Neural crest cell (in vitro differentiated cells): Measurements from ENCODE around the gene PECR. TPM values are rescaled to one million over a fixed set of nuclear protein-coding genes. Genes with fewer than 3 reads are reported as not detected.
"Not testable (repeated sequence)": the region's sequence is repeated elsewhere in the genome, so short reads cannot be mapped to it uniquely, and the experiment has no call there.

Experiments used
- DNase-seq: peaks from one replicate; pipeline ENCODE4 v3.0.0; 2021; ENCODE audit warnings: low read depth, mixed read lengths, low spot score
- H3K27ac Mint-ChIP-seq: one replicate; pipeline ENCODE4 v1.8.0; 2021; ENCODE audit warnings: mild to moderate bottlenecking, mixed read lengths; ENCODE audit not compliant: unreplicated experiment
- H3K27me3 Mint-ChIP-seq: 2 replicates; pipeline ENCODE4 v1.8.0; 2021; ENCODE audit warnings: low read depth, mild to moderate bottlenecking, mixed read lengths
- H3K36me3 Mint-ChIP-seq: 2 replicates; pipeline ENCODE4 v1.8.0; 2021; ENCODE audit warnings: low read depth, mild to moderate bottlenecking, mixed read lengths
- H3K4me1 Mint-ChIP-seq: 2 replicates; pipeline ENCODE4 v1.8.0; 2021; ENCODE audit warnings: mixed read lengths
- H3K4me3 Mint-ChIP-seq: one replicate; pipeline ENCODE4 v1.8.0; 2021; ENCODE audit warnings: mild to moderate bottlenecking, mixed read lengths
- H3K9me3 Mint-ChIP-seq: 2 replicates; pipeline ENCODE4 v1.8.0; 2021; ENCODE audit warnings: mixed read lengths
- CTCF ChIP-seq: fragments of 200-600 bp; sonication (generic); conservative IDR thresholded peaks from 2 replicates; pipeline ENCODE4 v1.5.0; 2021; ENCODE audit warnings: antibody characterized with exemption, mild to moderate bottlenecking
- total RNA-seq: library from RNA; stranded (reverse); gene quantifications from 2 replicates; pipeline ENCODE4 v1.2.1, GENCODE V29; 2021

PECR gene
- total RNA-seq, 1 donor from 2014 or later: 18.2 TPM

- TF ChIP-seq CTCF: no peak
- H3K4me3 Mint-ChIP-seq: peak overlapping the region; percentile 86
- H3K27ac Mint-ChIP-seq: no peak overlapping the region
Measured at GRCh38 chr2:216014006-216014405, 67.6 kb downstream of the PECR start.

GRCh38 chr2:216013080-216013909 is 68.3 kb downstream of the PECR start, which contains the start of gene MREG:
TSS of gene MREG (minus strand) at chr2:216013551. CDS start at chr2:216013327, 224 bp downstream.
- TF ChIP-seq CTCF: peak; percentile 74
- H3K4me1 Mint-ChIP-seq: peaks cover 23% of the 10 kb centered on the region
- H3K9me3 Mint-ChIP-seq: no peaks in the 10 kb centered on the region
- H3K27me3 Mint-ChIP-seq: no peaks in the 10 kb centered on the region
- DNase-seq: peak; percentile 85
- H3K36me3 Mint-ChIP-seq: no peaks in the 10 kb centered on the region
- peak within 1 kb of the TSS; percentile 28 for H3K27ac Mint-ChIP-seq
- peak within 1 kb of the TSS; percentile 87 for H3K4me3 Mint-ChIP-seq

More at GRCh38 chr2:216014006-216014405, 67.6 kb downstream of the PECR start:
- H3K4me1 Mint-ChIP-seq: peaks cover 20% of the 10 kb centered on the region
- H3K27me3 Mint-ChIP-seq: no peaks in the 10 kb centered on the region
- no peak for DNase-seq
- H3K36me3 Mint-ChIP-seq: peaks cover 2% of the 10 kb centered on the region
- no peaks in the 10 kb centered on the region for H3K9me3 Mint-ChIP-seq

- DNase-seq: no peak
- H3K9me3 Mint-ChIP-seq: no peaks in the 10 kb centered on the region
- no peaks in the 10 kb centered on the region for H3K36me3 Mint-ChIP-seq
- no peak overlapping the region for H3K27ac Mint-ChIP-seq
- H3K4me1 Mint-ChIP-seq: peaks cover 23% of the 10 kb centered on the region
- no peak for TF ChIP-seq CTCF
- H3K4me3 Mint-ChIP-seq: peak overlapping the region; percentile 80
- H3K27me3 Mint-ChIP-seq: no peaks in the 10 kb centered on the region
Measured at GRCh38 chr2:216012830-216013079, 68.9 kb downstream of the PECR start.

GRCh38 chr2:216012133-216012829 is 69.3 kb downstream of the PECR start:
- Mint-ChIP-seq H3K27ac (no peak overlapping the region), H3K4me1 (peaks cover 23% of the 10 kb centered on the region)
- TF ChIP-seq CTCF: peak; percentile 30

DNA sequence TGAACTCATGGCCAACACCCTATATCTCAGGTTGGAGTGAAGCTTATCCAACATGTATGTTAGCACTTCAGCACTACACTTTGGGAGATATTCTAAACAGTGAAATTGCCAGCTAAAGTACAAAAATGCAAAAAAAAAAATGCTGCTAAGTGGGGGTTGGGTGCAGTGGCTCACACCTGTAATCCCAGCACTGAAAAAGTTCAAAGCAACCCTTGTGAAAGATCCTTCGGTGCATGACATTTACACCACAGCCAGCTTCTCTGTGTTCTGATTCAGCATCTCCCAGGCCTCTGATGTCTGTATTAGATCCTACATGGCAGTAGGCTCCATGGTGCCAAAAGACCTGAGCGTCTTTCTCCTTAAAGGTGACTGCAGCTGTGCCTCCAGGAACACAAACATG is 72.4 kb downstream of the PECR start:
- H3K4me1 Mint-ChIP-seq: peaks cover 43% of the 10 kb centered on the region
- not testable (repeated sequence) for H3K36me3 Mint-ChIP-seq, H3K4me3 Mint-ChIP-seq, H3K27me3 Mint-ChIP-seq, H3K27ac Mint-ChIP-seq, DNase-seq, H3K9me3 Mint-ChIP-seq

More at GRCh38 chr2:216012133-216012829, 69.3 kb downstream of the PECR start:
- Mint-ChIP-seq H3K4me3 (peak overlapping the region; percentile 80), H3K9me3 (no peaks in the 10 kb centered on the region), H3K36me3 (no peaks in the 10 kb centered on the region), H3K27me3 (no peaks in the 10 kb centered on the region)
- no peak for DNase-seq

GRCh38 chr2:216008387-216008786 is 73.2 kb downstream of the PECR start:
- Mint-ChIP-seq H3K4me3 (no peak overlapping the region), H3K27ac (no peak overlapping the region), H3K27me3 (no peaks in the 10 kb centered on the region), H3K36me3 (no peaks in the 10 kb centered on the region), H3K9me3 (peaks cover 3% of the 10 kb centered on the region), H3K4me1 (peaks cover 41% of the 10 kb centered on the region)
- no peak for TF ChIP-seq CTCF
- DNase-seq: no peak
